Sigmoid colon (tissue), 7 donors: Measurements from ENCODE around the gene REV3L. TPM values are rescaled to one million over a fixed set of nuclear protein-coding genes. Genes with fewer than 3 reads are reported as not detected.
"Not testable (repeated sequence)": the region's sequence is repeated elsewhere in the genome, so short reads cannot be mapped to it uniquely, and the experiment has no call there.

ENCODE experiments used
- DNase-seq: peaks from one replicate; pipeline ENCODE4 v3.0.0-alpha.2; 2019
- H3K27ac ChIP-seq, 4 donors: fragments of 200-600 bp; sonication (generic); one replicate each; pipeline ENCODE4 v1.5.1; 2016 to 2019; ENCODE audit warnings: mild to moderate bottlenecking in 1 of 4
- H3K27me3 ChIP-seq, 3 donors: fragments of 200-600 bp; sonication (generic); one replicate each; pipeline ENCODE4 v1.5.1; 2019; ENCODE audit warnings: mild to moderate bottlenecking in 1 of 3
- H3K36me3 ChIP-seq, 4 donors: fragments of 200-600 bp; sonication (generic); one replicate each; pipeline ENCODE4 v1.5.1; 2016 to 2019
- H3K4me1 ChIP-seq, 4 donors: fragments of 200-600 bp; sonication (generic); one replicate each; pipeline ENCODE4 v1.5.1; 2017 to 2019
- H3K4me3 ChIP-seq, 4 donors: fragments of 200-600 bp; sonication (generic); one replicate each; pipeline ENCODE4 v1.5.1; 2017 to 2019; ENCODE audit warnings: mild to moderate bottlenecking in 2 of 4, moderate library complexity in 1 of 4
- H3K9me3 ChIP-seq, 4 donors: fragments of 200-600 bp in 3 of 4; sonication (generic) in 3 of 4; one replicate each; pipeline versions ENCODE4 v1.5.1 to v1.6.1; 2013 to 2019
- CTCF ChIP-seq, 4 experiments: fragments of 450-650 bp in 3 of 4; fragments of 200-600 bp in 1 of 4; IDR thresholded peaks; one replicate each; pipeline ENCODE4 v1.5.1; 2016 to 2019; ENCODE audit warnings: antibody characterized with exemption in 4 of 4, mild to moderate bottlenecking in 3 of 4, moderate library complexity in 2 of 4
- EP300 ChIP-seq, 4 donors: sonication (generic); formaldehyde crosslinking; IDR thresholded peaks; one replicate each; pipeline ENCODE4 v1.6.1; 2017; ENCODE audit warnings: antibody characterized with exemption in 4 of 4
- POLR2A ChIP-seq, 2 donors: fragments of 450-650 bp; IDR thresholded peaks; one replicate each; pipeline ENCODE4 v1.6.1; 2016; ENCODE audit warnings: antibody characterized with exemption in 2 of 2, mild to moderate bottlenecking in 2 of 2, moderate library complexity in 2 of 2
- POLR2AphosphoS5 ChIP-seq, 4 donors: sonication (generic); formaldehyde crosslinking; IDR thresholded peaks; one replicate each; pipeline ENCODE4 v1.6.1; 2017; ENCODE audit warnings: antibody characterized with exemption in 4 of 4
- WGBS, 2 donors: extraction: QIAGEN DNeasy Blood & Tissue Kit; methylation state at CpG; one replicate each; pipeline ENCODE4 v1.1.7; 2013; 5-methylcytosine and 5-hydroxymethylcytosine counted together
- intact Hi-C: fragments of 100-400 bp; cut with DNase I; formaldehyde crosslinking; loops from one replicate; pipeline ENCODE4 v1.15.1; 2023
- polyA plus RNA-seq, 3 donors: library from polyadenylated mRNA; stranded (reverse); fragments of 200-250 nt; gene quantifications; one replicate each; pipeline ENCODE4 v1.2.3, GENCODE V29; 2013
- total RNA-seq, 4 donors: library from RNA; depleted of rRNA; stranded (reverse); fragments of >200 nt; gene quantifications; one replicate each; pipeline ENCODE4 v1.1.0, GENCODE V29; 2016
- donor health status: healthy with polysubstance abuse.
- donor health status: Bipolar disorder and iron deficiency.
- donor health status: healthy.

The REV3L gene
- total and polyA plus RNA-seq, 7 donors = 3.0 to 122 (median 72.1) TPM

GRCh38 chr6:111258010-111258409, 225.0 kb downstream of the REV3L start:
- DNase-seq = peak; percentile 63
- Histone ChIP-seq H3K27ac (no peak overlapping the region), H3K9me3 (no peaks in the 10 kb centered on the region), H3K4me1 (peaks cover 0 to 34% (median 17%) of the 10 kb centered on the region in 4 donors), H3K36me3 (no peaks in the 10 kb centered on the region), H3K4me3 (no peak overlapping the region), H3K27me3 (peaks cover 0 to 7% (median 0%) of the 10 kb centered on the region in 3 donors)
- TF ChIP-seq CTCF (IDR thresholded peaks at IDR 0.05) (no peak), EP300 (IDR thresholded peaks at IDR 0.05) (no peak), POLR2A (IDR thresholded peaks at IDR 0.05) (no peak), POLR2AphosphoS5 (IDR thresholded peaks at IDR 0.05) (no peak)
- intact Hi-C loops = loop anchor here (2.0 to 5.0 kb wide), 4 partner anchors 223 to 739 kb away; no protein-coding TSS in a partner anchor
- 92 to 93% methylated on average over 13 of the region's 13 CpGs for WGBS, 2 donors

GRCh38 chr6:111256646-111257045, 226.4 kb downstream of the REV3L start:
- Histone ChIP-seq H3K36me3 (no peaks in the 10 kb centered on the region), H3K9me3 (no peaks in the 10 kb centered on the region), H3K4me1 (peaks cover 0 to 27% (median 17%) of the 10 kb centered on the region in 4 donors), H3K4me3 (no peak overlapping the region), H3K27me3 (peaks cover 0 to 7% (median 0%) of the 10 kb centered on the region in 3 donors), H3K27ac (no peak overlapping the region)
- DNase-seq = no peak
- intact Hi-C loops = loop anchor here (5.0 kb wide), 3 partner anchors 346 to 741 kb away; no protein-coding TSS in a partner anchor
- TF ChIP-seq CTCF (IDR thresholded peaks at IDR 0.05) (no peak), POLR2AphosphoS5 (IDR thresholded peaks at IDR 0.05) (no peak), EP300 (IDR thresholded peaks at IDR 0.05) (no peak), POLR2A (IDR thresholded peaks at IDR 0.05) (no peak)

- not testable (repeated sequence) for H3K9me3 ChIP-seq, H3K27ac ChIP-seq, DNase-seq, H3K36me3 ChIP-seq, H3K27me3 ChIP-seq, H3K4me3 ChIP-seq
- H3K4me1 ChIP-seq = peaks cover 0 to 19% (median 14%) of the 10 kb centered on the region in 4 donors
- intact Hi-C loops = loop anchor here (5.0 kb wide), 3 partner anchors 346 to 741 kb away; no protein-coding TSS in a partner anchor
- 4 to 38% methylated on average over 1 to 2 of the region's 2 CpGs for WGBS, 2 donors
Observed at GRCh38 chr6:111255838-111256237, 227.2 kb downstream of the REV3L start.

GRCh38 chr6:111254779-111255166, 228.2 kb downstream of the REV3L start:
- Histone ChIP-seq H3K27me3 (peaks cover 0 to 7% (median 0%) of the 10 kb centered on the region in 3 donors), H3K27ac (no peak overlapping the region), H3K9me3 (no peaks in the 10 kb centered on the region), H3K36me3 (no peaks in the 10 kb centered on the region), H3K4me3 (no peak overlapping the region), H3K4me1 (peaks cover 0 to 9% (median 3%) of the 10 kb centered on the region in 4 donors)
- DNase-seq = no peak
- intact Hi-C loops = loop anchor here (5.0 kb wide), 3 partner anchors 348 to 743 kb away; no protein-coding TSS in a partner anchor
- TF ChIP-seq CTCF (IDR thresholded peaks at IDR 0.05) (no peak), POLR2A (IDR thresholded peaks at IDR 0.05) (no peak), EP300 (IDR thresholded peaks at IDR 0.05) (no peak), POLR2AphosphoS5 (IDR thresholded peaks at IDR 0.05) (no peak)
- 92 to 94% methylated on average over 6 of the region's 6 CpGs for WGBS, 2 donors

GRCh38 chr6:111254004-111254778, 228.8 kb downstream of the REV3L start:
- no peaks in the 10 kb centered on the region for H3K9me3 ChIP-seq
- H3K27ac ChIP-seq = no peak overlapping the region
- 83 to 87% methylated on average over 9 of the region's 9 CpGs for WGBS, 2 donors
- H3K4me1 ChIP-seq = peaks cover 0 to 5% (median 0%) of the 10 kb centered on the region in 4 donors
- peaks cover 0 to 7% (median 0%) of the 10 kb centered on the region in 3 donors for H3K27me3 ChIP-seq
- no peak for DNase-seq
- intact Hi-C loops = no loop called here
- TF ChIP-seq POLR2AphosphoS5 (IDR thresholded peaks at IDR 0.05) (no peak), EP300 (IDR thresholded peaks at IDR 0.05) (no peak), POLR2A (IDR thresholded peaks at IDR 0.05) (no peak), CTCF (IDR thresholded peaks at IDR 0.05) (no peak)
- no peaks in the 10 kb centered on the region for H3K36me3 ChIP-seq
- H3K4me3 ChIP-seq = no peak overlapping the region
